GM12891 (cell line): ENCODE results near the gene GPR55.

Source experiments
- PAX5 ChIP-seq: IDR thresholded peaks from 2 replicates; pipeline ENCODE4 v1.6.1; 2011; ENCODE audit warnings: low read length, moderate library complexity, mild to moderate bottlenecking; ENCODE audit not compliant: insufficient read depth, severe bottlenecking
- POLR2A ChIP-seq: IDR thresholded peaks from 2 replicates; pipeline ENCODE4 v1.6.1; 2011; ENCODE audit warnings: low read depth, low read length, control low read depth
- POLR2AphosphoS5 ChIP-seq: IDR thresholded peaks from 2 replicates; pipeline ENCODE4 v1.6.1; 2011; ENCODE audit warnings: low read depth, low read length, control low read depth
- POU2F2 ChIP-seq: IDR thresholded peaks from 2 replicates; pipeline ENCODE4 v1.6.1; 2011; ENCODE audit warnings: low read depth, mild to moderate bottlenecking, control low read depth, low read length, moderate library complexity
- SPI1 ChIP-seq: IDR thresholded peaks from 2 replicates; pipeline ENCODE4 v1.6.1; 2011; ENCODE audit warnings: low read depth, low read length, control low read depth
- TAF1 ChIP-seq: IDR thresholded peaks from 2 replicates; pipeline ENCODE4 v1.6.1; 2011; ENCODE audit warnings: low read depth, low read length, control low read depth

GRCh38 chr2:230893338-230893737 is 31.7 kb downstream of the GPR55 start:
- TF ChIP-seq POLR2AphosphoS5 (no peak), TAF1 (no peak), POLR2A (no peak), SPI1 (no peak), PAX5 (no peak), POU2F2 (no peak)
